NCI-H1930 (cell line): Measurements from ENCODE around the gene DEAF1.
A peak's percentile ranks its signal among the peaks of the same experiment; 100 is the strongest.
"Not testable (repeated sequence)": the region's sequence is repeated elsewhere in the genome, so short reads cannot be mapped to it uniquely, and the experiment has no call there.

Source experiments
- DNase-seq, 2 experiments: peaks; one replicate each; lab custom pipeline; 2025; lab: John Stamatoyannopoulos, UW

DEAF1 gene

DNA sequence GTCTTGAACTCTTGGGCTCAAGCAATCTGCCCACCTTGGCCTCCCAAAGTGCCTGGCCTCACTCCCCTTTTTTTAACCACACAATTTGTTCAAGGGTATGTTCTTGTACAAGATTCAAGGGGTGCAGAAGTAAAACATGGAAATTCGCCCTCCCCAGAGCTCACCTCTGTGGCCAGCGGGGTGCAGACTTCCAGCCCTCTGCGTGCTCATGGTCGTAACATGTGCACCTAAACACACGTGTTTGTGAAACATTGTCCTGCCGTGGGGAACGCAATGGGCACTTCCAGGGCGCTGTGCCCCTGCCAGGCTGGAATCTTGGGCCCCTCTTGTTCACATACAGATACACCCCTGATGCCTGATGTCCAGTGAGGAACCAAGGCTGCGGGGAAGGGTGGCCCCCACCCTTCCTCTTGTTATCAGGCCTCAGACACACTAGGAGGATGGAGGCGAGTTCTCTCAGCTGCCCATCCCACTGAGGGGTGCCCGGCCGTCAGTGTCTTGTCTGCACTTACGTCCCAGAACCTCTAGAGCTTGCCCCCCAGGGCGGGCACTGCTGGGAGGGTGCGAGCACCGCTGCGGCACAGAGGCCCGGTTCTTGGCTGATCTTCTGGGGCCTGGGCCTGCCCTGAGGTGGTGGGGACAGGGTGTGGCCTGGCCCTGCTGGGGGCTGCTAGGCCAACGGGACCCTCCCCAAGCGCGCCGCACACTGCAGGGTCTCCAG, 6.9 kb upstream of the DEAF1 start:
- no peak for DNase-seq

DNA sequence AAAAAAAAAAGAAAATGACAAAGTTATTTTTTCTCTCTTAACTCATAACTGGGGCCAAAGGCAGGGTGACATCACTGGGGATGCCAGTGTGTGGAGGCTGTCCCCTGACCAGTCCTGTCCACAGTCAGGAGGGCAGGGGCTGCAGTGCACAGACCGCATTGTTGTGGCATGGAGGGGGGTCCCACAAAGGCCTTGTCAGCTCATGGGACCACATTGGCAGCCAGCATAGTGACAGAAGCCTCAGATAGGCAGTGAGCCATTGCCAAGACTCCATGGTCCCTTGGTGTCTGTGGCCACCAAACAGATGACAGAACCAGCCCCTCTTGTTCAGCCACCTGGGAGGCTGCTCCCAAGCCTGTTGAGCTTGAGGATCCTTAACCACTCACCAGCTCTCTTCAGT, 4.7 kb upstream of the DEAF1 start:
- DNase-seq: no peak

DNA sequence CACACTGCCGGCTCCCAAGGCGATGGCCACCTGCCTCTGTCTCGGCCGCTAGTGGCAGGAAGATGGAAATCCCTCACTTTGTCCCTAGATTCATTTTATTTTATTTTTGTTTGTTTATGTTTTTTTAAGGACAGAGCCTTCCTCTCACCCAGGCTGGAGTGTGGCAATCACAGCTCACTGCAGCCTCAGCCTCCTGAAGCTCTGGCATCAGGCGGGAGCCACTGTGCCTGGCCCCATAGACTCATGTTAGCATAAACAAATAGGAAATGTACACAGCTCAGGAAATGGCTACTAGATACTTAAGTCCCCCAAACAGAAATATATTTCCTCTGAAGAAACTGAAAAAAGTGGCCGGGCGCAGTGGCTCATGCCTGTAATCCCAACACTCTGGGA, 4.1 kb upstream of the DEAF1 start:
- DNase-seq: no peak

DNA sequence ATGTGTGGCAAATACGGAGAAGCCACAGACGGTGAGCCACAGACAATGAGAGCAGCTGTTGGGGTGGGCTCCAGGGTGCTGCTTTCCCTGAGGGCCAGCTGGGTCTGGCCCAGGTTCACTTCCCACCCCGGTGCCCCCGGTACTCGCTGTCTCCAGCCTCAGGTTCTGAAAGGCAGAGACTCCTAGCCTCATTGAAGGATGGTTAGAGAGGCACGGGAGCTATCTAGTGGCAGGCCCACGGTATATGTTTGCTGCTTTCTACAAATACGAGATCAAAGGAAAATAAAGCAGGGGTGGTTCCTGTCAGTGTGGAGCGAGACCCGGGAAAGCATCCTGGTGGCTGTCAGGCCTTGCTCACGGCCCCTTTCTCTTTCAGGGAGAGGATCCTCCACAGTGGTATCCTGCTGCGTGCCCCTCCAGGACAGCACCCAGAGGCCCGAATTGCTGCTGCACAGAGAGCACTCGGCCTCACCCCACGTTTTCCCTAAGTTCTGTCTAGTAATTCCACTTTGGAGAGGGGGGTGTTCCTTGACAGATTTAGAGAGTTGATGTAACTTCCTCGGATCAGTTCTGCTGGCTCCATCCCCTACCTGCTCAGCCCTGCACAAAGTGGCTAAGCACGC, 3.6 kb upstream of the DEAF1 start:
- DNase-seq: no peak

DNA sequence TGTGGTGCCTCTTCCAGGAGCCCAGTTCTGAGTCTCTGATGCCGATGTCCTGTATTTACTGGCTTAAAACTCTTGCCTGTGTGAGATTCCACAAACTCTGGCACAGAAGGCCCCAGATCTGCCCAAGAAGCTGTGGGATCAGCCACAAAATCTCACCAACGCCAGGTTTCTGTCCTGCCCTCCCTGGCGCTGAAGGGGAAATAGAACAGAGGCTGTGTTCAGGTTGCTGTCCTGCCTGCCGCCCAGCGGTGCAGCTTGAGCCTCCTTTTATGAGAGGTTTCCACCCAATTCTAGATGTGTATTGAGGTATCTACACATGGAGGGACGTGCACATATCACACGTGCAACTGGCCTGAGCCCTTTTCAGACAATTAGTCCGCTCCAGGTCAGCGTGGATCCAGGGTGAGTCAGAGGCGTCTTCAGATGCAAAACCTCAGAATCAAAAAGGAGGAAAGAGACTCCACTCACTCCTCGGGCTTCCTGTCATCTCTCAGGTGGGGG, 2.8 kb upstream of the DEAF1 start:
- DNase-seq: no peak

DNA sequence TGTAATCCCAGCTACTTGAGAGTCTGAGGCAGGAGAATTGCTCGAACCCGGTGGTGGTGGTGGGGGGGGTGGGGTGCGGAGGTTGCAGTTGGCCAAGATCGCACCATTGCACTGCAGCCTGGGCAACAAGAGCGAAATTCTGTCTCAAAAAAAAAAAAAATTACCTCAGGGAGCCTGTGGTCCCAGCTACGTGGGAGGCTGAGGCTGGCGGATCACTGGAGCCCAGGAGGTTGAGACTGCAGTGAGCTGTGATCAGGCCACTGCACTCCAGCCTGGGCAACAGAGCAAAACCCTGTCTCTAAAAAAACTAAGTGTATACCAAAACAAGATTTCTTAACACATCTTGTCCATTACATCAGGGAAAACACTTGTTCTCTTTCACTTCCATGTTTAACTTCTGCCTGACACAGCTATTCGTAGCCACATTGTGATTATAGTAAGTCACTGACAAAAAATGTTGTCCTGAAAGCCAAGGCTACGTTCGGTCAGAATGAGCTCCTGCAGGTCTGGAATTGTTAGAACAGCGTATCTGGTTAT, 2.0 kb upstream of the DEAF1 start:
- DNase-seq: no peak

DNA sequence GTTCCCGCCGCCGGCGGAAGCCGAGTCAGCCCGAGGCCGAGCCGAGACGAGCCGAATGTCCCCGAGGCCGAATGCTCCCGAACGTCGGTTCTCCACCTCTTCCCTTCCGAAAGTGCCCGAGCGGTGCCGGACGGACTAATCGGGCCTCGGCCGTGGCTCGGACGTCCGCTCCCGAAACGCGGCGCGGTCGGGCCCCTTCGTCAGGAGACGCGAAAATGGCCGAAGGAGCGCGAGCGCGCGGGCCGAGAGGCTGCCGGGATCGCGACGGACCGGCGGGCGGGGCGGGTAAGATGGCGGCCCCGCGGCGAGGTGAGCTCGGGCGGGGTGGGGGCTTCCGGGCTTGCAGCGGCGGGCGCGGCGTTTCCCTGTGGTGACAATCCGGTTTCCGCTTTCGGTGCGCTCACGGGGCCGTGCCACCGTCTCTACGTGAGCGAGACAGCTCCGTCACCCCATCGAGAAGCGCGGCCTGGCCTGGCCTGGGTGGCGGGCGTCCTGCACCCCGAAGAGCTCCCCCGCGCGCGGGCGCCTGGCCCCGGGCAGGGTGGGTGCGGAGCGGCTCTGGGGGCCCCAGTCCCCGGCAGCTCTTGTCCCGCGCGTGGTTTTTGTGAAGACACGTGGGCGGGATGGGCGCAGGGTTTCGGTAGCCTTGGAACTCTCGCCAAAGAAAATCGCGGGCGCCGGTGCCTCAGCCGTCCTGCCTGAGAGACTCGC, 671 bp upstream of the DEAF1 start, which contains the start of gene TMEM80:
Gene TMEM80 (plus strand): TSS at position 279 of the 711 bp plus-strand sequence. CDS start 12 bp downstream, at position 291.
- DNase-seq: peak; percentile 99 to 100

DNA sequence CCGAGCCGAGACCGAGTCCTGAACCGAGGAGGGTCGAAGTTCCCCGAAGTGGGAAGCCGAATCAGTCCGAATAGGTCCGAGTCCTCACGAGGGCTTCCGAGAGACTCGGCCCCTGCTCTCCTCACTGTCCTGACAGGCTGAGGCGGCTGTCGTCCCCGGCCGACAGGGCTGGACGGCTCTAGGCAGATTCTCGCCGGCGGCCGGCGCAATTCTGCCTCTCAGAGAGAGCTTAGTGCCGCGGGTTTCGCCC, 191 bp upstream of the DEAF1 start:
- DNase-seq: no peak

DNA sequence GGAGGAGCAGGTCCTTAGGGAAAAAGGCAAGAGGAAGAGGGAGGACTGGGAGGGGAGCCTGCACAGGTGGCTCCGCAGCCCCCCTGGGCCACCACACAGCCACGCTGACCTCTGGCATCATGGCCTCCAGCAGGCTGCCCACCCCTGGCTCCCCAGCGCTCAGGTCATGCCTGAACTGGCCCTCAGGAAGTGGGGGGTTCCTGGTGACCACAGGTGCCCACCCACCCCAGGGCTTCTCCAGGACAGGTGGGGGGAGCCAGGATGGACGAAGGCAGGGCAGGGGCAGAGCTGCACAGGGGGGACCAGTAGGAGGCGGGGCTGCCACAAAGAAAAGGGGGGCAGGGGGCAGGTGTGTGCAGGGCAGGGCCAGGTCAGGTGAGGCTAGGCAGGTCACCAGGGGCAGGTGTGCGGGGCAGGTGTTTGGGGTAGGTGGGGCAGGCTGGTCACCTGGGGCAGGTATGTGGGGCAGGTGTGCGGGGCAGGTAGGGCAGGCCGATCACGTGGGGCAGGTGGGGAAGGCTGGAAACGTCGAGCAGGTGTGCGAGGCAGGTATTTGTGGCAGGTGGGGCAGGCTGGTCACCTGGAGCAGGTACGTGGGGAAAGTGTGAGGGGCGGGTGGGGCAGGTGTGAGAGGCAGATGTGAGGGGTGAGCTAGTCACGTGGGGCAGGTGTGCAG, 997 bp downstream of the DEAF1 start:
- DNase-seq: peak in 1 of 2 experiments; percentile 47

DNA sequence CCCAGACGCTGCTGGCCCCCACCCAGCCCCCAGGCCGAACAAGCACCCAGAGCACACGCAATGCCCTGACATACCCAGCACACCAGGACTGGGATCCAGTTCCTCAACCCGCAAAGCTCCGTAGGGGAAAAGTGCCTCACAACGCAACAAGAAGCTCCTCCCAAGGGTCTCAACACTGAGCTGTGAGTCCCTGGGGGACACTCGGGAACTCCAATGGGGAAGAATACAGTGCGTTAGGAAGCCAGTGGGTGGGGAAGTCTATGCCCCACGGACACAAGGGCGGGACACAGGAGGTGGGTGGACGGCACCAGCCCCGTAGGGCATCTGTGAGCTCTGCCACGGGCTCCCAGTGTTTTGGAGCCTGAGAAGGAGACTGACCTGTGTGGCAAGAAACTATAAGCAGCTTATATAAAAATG, 1.6 kb downstream of the DEAF1 start:
- no peak for DNase-seq

DNA sequence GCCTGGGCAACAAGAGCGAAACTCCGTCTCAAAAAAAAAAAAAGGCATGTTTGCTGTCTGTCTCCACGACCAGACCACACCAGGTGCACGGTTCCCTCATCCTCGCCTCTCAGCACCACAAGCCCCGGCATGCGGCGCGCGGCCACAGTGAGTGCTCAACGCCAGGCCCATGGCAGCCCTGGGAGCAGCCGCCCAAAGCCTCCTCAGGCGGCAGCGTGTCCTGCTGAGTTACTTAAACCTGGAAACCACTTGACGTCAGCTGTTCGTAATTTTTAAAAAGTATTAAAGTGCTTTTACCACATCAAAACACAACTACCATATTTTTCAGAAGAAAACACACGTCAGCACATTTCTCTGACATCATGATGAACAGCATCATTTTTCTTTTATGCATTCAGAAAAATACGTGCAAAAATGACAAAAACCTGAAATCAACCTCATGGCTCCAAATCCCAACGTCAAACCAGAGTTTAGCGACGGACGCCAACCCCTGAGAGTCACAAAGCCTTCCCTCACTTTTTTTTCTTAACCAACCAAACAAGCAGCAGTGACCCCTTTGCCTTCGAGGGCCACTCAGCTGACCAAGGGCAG, 2.1 kb downstream of the DEAF1 start:
- DNase-seq: no peak

DNA sequence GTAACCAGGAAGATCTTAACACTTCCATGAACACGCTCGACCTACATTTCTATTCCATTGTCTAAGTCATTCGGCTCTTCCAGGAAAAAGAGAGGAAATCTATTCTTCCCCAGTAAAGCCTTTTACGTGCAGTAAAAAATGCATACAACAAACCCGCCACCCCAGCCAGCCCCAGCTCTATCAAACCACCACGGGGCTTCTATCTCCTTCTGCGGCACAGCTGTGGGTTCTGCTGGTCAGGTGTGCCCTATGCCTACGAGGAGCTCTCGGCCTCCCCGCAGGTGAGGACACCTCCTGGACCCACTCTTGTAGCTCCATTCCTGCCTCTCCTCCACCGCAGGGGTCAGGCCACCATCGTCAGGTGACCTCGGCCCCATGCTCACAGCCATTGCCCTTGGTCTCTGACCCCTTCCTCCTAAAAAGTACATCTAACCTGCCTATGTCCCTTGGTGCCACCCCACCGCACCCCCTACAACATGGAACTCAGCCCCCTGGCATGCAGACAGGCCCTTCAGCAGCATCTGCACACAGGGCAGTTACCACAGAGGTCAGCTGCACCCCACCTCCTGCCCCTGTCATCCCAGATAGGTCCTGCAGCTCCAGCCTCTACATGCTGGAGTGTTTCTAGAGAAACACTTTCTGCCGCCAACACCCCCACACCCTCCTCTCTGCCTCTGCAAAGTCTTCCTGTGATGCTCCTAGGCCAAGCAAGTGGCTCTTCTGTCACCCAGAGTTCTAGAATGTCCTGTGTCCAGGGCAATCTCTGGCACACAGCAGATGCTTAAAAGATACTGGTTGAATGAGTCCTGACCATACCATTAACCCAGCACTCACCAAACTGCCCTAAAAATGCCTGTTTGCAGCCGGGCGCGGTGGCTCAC, 3.1 kb downstream of the DEAF1 start:
- DNase-seq: no peak

DNA sequence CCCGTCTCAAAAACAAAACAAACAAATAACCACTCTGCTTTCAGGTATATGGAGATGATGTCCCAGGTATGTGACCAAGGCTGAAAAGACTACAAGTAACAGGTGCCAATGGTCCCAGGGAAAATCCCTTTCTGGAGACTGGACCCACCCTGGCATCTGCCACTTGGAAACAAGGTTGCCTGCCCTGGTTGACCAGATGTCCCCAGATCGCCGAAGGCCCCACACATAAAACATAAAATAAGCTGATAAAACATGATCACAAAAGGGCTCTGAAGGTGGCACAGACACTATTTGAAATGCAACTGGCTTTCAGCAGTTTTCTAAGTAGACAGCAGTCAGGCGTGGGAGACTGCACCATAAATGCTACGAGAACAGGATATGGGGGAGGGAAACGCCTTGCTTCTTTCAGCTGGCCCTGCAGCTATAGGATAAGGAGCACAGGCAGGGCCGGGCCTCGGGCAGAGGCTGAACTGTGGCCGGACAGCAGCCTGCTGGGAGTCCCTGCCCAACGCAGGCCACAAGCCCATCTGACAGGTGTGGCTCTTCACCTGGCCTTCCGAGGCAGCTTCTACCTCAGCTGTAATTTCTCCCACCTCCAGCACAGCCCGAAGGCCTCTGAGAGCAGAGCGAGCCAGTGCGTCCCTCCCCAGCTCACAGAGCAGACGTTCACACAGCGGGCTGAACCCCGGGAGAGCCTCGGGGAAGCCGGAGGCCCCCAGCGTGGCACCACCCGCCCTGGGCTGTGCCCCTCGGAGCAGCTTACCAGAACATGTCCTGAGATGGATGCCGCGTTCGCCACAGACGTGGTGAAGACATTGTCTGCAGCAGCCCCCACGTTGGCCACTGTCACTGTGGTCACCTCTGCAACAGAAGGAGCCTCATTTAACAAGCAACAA, 4.0 kb downstream of the DEAF1 start:
- DNase-seq: no peak

DNA sequence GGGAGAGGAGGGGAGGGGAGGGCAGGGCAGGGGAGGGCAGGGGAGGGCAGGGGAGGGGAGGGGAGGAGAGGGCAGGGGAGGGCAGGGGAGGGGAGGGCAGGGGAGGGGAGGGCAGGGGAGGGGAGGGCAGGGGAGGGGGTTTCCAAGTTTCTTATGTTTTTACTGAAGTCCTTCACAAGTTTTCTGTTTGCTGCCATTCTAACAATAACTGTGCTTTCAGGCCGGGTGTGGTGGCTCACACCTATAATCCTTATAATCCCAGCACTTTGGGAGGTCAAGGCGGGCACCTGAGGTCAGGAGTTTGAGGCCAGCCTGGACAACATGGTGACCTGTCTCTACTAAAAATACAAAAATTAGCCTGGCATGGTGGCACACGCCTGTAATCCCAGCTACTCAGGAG, 4.8 kb downstream of the DEAF1 start:
- DNase-seq: not testable (repeated sequence)

DNA sequence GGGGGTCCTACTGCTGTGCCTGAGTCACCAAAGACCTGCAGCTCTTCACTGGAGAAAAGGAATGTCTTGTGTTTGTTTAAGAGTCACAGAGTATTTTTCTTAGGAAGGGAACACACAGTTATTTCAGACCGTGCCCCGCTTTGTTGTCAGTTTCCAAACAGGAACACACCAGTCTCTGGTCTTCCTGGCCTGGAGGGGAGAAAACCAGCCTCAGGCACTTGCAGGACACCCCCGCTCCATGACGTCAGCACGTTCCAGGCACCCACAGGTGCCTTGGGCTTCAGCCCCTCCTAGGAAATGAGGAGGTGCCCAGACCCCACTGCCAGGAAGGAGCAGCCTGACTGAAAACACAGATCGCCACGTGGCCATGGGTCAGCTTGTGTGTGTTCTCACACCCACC, 5.4 kb downstream of the DEAF1 start:
- DNase-seq: no peak

DNA sequence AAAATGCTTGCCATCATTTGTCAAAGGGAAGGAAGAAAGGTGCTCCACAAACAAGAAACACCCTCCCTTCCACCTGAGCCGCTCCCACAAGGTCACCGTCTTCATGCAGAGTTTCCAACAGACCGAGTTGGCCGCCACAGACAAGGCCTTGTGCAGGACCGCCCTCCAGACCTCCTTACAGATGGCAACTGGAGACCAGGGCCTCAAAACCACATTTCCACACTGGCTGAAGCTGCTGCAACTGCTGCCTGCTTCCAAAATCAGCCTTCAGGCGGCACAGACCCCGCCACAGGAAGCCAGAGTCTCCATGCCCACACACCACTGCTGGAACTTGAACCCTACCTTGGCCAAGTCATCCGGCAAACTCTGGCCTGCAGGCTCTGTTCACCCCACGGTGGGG, 6.3 kb downstream of the DEAF1 start:
- DNase-seq: no peak

DNA sequence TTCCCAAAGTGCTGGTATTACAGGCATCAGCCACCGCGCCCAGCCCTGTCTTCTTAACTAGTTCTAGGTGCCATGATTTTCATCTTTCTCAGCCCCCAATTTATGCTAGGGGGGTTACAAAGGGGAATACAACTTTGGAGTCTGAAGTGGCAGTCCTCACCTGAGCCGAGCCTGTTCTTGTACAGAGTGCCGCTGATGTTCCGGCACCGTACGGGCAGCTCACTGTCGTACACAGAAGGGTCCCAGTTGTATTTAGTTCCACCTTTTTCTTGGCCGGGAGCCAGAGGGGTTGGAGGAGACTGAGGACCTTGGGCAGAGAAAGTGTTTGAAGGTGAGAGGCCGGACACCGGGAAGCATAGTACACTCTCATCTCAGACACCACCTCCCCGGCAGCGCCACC, 7.3 kb downstream of the DEAF1 start:
- no peak for DNase-seq

DNA sequence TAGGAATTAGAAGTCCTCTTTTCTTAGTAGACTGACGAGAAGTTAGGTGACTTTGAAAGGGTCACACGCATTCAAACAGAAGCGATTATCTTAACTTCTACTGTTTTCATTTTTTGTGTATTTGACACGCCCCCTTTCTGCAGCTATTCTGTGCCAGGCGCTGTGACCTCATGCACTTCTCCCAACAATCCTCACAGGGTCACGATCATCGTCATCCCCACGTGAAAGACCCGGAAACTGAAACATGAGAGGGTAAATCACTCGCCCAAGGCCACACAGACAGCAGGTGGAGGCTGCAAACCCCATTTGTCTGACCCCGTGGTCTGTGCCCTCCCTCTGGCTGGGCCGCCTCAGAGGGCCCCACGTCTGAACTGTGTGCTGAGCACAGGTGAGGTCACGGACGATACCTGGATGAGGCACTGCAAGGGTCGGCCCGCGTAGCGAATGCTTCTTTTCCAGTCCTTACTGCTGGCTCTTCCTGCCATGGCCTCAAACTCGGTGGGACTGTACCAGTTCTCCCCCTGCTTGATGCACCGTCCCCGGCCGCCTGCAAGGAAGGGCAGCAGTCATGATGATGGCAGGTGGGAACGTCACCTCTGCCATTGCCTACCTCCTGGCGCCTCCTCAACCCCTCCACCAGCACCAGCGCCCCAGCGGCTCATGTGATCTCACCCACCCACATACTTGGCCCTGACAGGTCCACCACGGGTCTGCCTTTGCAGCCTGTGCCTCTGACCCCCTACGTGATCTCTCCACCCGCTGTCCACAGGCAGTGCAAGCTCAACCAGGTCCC, 8.4 kb downstream of the DEAF1 start:
- DNase-seq: no peak

DNA sequence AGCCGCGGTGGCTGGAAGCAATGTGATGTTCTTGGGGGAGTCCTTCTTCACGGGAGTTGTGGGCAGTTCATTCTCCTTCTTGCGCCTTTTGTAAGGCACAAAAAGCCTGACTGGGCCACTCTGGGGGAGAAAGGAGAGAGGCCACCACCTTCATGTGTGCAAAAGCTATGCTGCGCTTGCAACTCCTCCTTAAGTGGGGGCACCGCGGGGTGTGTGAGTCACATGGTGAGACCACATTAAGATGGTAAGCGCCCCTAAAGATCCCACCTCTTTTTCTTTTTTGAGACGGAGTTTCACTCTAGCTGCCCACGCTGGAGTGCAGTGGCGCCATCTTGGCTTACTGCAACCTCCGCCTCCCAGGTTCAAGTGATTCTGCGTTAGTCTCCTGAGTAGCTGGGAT, 14.1 kb downstream of the DEAF1 start:
- no peak for DNase-seq
